NCI-H2107 (cell line): Measurements from ENCODE around the gene DCHS2.

Experiments
- DNase-seq: peaks from one replicate; lab custom pipeline; 2025; lab: John Stamatoyannopoulos, UW

Gene DCHS2

DNA sequence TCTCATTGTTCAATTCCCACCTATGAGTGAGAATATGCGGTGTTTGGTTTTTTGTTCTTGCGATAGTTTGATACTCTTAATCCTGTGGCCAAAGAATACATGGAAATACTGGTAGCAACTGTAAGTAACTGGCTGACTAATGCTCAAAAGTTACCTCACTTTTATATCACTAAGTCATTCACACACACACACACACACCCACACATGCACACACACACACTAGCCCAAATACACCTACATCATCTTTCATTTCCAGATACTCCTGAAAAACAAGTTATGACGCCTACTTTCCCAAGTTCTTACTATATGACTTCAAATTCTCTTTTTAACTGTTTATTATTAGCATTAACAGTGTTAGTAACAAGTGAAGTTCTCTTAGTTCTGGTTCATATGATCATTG, 101.3 kb downstream of the DCHS2 start:
- no peak for DNase-seq

DNA sequence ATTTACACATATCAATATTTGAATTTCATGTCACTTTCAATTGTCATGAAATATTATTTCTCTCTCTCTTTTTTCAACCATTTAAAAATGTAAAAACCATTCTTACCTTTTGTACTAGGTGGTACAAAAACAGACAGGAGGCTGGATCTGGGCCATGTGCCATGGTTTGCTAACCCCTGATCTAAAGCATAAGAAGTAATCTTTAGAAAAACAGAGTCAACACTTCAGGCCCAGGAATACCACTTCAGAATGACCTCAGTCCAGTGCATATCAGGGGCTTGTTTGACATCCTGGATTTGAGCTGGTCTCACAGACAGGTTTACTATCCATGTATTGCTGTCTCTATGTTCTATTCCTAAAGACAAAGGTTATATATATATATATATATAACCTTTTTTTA, 102.5 kb downstream of the DCHS2 start:
- DNase-seq = no peak

DNA sequence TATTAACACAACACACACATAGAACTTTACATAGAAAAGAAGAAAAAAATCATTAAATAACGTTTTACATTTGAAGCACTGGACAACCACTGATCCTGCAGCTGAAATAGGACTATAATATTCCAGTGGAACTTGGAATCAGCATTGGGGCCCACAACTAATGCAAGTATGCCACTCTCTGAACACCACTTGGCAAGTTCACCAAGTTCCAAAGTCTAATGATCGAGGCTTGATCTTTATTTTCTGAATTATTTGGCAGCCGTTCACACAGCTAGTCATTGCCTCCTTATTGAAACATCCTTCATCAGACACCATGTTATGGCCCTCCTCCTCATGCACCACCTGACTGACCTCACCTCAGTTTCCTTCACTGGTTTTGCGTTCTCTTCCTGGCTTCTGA, 107.6 kb downstream of the DCHS2 start:
- no peak for DNase-seq

DNA sequence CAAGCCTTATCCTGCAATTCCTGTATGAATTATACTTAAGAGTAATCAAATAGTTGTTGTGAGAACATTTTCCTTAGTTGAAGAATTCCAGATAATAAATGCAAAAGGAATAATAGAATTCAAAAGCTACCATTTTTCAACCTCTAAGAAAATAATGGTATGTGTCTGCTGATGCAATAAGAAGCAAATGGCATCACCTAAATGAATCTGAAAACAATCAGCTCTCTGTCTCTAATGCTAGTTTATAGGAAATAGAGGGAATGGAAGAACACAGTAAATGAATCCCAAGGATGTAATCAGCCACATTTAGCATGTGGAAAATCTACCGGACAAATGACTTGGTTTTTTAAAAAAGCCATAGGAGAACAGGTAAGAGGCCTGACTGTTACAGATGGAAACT, 115.1 kb downstream of the DCHS2 start:
- DNase-seq = no peak

DNA sequence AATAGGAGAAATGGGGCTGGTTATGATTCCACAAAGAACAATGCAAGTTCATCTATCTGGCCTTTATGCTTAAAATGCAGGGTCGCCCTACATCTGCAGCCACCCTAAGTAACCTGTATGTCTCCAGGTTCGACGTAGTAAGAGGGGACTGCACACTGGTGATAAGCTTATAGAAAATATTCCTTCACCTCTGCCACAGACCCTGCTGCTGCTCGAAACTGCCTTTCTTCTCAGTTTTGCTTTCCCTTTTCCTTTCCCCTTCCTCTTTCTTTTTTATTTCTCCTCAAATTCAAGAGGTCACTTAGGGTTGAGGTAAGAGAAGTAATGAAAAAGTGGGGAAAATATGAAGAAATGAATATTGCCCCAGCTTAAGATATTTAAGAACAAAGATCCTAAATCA, 123.5 kb downstream of the DCHS2 start:
- DNase-seq = no peak

DNA sequence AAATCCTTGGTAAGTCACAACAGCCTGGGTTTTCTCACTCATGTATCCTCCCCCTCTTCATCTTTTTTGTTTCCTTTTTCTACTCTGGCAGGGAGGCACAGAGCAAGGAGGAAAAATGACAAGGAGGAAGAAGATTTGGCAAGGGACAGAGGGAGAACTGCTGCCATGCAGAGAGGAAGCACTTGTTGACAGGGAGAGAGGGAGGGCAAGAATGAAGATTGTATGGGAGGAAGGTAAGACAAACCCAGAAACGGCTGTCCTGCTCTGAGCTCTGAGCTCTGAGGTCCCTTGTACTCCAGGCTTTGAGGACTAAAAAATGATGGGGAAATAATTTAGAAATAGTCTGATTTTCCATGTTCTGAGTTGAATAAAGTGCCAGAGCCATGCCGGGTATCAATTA, 123.9 kb downstream of the DCHS2 start:
- no peak for DNase-seq

DNA sequence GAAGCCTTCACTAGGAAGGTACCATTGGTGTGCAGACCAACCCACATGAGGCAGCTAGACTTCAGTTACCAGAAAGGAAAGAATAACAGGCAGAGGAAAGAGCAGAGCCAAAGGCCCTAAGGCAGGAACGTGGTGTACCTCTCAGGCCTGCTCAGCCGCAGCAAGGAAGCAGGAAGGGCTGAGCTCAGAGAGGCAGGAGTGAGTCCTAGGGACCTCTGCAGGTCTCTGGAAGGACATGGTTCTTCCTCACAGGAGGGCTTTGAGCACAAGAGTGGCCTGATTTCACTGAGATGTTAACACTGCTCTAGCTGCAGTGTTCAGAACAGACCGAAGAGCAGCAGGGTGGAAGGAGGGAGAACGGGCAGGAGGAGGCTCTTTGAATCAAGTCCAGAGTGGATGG, 124.6 kb downstream of the DCHS2 start:
- DNase-seq = no peak

DNA sequence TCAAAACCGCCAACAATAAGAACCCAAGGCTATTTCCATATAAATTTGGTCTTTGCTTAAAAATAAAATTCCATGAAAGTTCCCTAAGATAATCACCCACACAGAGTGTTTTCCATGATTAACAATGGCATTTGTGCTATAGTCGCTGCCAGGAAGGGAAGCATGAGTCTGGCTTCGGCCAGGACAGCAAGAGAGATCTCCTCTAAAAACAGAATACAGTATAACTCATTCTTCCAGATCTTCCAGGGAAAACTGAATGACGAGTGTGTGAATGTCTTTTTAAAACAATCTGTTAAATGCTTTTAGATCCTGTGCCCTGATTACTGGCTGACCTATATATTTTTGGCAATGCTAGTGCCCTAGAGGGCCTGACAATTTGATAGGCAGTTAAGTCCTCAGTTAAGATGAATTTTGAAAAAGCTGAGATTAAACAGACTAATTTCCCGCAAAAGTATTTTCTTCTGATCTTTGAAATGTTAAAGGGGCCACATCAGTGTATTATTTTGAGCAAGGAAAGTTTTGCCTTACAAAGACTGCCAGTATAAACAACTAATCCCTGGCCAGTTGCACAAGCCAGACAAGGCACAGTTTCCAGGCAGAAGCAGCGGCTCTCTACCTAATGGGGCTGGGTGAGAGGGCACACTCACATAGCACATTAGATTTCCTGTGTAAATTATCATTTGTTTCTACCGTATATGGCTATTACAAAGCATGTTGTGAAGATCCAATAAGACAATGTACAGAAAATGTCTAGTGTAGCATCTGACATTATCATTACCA, 127.3 kb downstream of the DCHS2 start:
- no peak for DNase-seq

DNA sequence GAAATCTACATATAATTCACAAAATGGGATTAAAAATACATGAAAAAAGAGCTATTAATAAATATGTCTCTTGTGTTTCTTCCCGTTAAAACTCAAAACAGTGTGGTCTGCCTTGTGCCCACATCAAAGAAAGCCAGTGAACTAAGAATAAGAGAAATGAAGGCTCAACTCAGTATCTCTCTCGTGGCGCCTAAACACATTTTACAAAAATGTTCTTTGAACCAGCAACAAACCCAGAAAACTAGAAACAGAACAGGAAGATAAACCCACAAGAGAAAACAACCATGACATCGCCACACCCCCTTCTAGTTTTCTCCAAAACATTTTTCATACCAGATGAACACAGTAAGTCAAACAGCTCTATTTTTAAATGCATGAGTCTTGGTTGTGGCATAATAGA, 130.1 kb downstream of the DCHS2 start:
- no peak for DNase-seq

DNA sequence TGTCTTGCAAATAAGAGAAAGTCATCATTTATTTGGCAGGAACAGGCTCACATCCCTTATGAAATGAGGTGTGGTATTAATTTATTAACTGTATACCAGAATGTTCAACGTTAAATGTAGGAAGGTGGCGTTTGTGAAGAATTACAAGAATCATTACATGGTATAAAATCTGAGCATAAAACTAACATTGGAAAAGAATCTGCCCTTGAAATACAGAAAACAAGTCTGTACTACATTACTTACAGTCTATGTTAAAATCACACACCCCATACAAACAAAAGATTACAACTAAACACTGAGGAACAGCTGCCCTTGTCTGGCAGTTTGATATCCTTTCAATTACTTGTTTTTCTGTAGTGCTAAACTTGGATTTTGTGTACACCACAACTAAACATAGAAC, 131.1 kb downstream of the DCHS2 start:
- DNase-seq = no peak

DNA sequence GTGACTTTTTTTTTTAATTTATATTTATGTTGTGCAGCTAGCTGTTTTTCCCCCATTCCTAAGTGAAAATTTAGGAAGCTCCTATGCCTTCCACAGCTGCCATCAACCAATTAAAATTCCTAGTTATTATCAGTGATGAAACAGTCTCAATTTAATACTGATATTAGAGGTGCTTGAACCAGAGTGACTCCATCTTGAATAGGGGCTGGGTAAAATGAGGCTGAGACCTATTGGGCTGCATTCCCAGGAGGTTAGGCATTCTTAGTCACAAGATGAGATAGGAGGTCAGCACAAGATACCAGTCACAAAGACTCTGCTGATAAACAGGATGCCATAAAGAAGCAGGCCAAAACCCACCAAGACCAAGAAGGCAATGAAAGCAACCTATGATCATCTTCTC, 136.7 kb downstream of the DCHS2 start:
- DNase-seq = no peak

DNA sequence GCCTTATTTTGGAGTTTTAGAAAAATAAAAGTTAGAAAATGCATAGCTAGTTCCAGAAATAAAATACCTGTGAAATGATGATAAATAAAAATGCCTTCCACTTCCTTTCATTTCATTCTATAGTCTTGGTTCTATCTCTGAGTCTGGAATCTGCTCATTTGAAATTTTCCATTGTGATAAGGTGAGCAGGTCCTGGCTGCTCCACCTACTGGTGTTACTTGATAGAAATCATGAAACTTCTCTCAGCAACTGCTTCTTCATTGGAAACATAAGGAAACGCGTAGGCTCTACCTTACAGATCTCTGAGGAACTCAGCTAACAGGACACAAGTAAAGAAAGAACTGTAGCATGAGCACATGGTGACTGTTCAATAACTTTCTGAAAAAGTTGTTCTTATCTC, 141.8 kb downstream of the DCHS2 start:
- no peak for DNase-seq

DNA sequence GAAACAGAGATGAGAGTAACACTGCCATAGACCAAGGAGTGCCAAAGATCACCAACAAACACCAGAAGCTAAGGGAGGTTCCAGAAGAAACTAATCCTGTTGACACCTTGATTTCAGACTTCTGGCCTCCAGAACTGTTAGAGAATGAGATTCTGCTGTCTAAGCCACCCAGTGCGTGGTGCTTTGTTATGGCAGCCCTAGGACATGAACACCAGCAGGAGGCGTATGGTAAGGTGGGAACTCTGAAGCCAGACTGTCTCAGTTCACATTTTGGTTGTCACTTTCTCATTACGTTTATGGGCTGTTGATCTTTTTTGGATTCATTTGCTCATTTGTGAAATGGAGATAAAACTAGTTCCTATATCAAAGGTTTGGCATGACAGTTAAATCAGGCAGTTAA, 142.9 kb downstream of the DCHS2 start:
- no peak for DNase-seq

DNA sequence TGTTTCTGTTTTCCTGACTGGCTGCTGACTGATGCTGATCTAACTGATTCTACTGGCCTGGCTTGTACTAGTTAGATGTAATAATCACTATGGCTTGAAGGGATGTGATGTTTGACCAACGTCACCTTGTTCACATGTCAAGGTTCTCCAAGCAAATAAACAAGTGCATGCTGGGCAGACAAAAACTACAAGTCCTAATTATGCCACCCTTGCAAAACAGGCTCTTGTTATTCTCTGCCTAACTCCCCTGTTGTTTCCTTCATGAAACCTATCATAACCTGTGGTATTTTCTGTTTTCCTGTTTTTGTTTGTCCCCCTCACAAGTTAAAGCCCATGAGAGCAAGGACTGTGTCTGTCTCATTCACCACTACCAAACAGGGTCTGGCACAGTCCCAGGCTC, 146.2 kb downstream of the DCHS2 start:
- no peak for DNase-seq

DNA sequence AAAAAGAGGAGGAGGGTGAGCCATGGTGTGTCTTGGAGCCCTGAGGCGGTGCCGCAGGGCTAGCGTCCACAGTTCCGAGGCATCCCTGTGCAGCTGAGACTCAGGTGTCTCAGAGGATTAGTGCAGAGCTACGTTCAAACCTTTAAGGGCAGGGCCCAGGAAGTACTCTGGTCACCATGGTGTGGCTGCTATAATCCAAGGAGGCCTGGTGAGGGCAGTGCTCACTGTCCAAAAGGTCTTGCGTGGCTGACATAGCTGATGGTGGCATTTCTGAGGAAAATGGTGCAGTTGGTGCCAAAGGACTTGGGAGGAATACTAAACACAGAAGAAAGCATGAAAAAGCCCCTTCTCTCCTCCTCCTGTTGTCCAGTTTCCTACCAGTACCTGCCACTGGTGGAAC, 146.9 kb downstream of the DCHS2 start:
- DNase-seq = no peak

DNA sequence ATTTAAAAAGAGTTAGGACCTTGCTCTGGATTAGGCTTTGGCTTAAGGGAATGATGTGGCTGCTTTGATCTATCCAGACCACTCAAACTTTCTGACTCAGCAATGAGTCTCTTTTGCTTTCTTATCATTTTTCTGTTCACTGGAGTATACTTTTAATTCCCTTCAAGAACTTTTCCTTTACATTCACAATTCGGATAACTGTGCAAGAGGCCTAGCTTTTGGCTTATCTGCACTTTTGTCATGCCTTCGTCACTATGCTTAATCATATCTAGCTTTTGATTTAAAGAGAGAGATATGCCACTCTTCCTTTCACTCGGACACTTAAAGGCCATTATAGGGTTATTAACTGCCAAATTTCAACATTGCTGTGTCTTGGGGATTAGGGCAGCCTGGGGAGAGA, 147.9 kb downstream of the DCHS2 start:
- no peak for DNase-seq

DNA sequence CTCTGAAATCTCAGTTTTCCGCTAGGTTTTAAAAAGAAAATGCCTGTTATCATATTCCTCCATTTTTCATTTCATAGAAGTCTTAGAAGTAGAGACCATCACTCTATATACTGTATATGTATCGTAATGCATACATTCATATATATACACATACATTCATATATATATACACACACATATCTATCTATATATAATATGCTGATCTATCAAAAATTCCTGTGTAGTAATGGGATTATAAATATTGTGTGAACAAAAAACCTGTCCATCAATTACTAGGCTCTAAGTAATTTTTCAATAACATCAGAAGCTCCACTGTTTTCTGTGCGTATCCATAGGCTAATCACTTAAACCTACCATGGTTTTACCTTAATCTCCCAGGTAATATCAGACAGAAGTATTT, 150.2 kb downstream of the DCHS2 start:
- no peak for DNase-seq

DNA sequence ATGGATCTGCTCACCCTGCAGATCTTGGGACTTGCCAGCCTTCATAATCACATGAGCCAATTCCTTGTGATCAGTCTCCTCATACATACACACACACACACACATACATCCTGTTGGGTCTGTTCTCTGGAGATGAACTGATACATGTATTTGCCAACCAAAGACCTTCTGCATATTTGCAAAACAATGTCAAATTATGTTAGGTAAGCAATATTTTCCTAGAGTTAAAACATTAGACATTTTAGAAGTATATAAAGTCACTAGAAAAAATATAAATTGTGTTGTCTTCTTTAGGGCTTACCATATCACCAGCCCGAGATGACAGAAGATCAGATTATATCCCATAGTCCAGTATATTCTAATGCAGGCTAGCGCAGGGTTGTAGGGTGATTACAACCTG, 156.0 kb downstream of the DCHS2 start:
- no peak for DNase-seq

DNA sequence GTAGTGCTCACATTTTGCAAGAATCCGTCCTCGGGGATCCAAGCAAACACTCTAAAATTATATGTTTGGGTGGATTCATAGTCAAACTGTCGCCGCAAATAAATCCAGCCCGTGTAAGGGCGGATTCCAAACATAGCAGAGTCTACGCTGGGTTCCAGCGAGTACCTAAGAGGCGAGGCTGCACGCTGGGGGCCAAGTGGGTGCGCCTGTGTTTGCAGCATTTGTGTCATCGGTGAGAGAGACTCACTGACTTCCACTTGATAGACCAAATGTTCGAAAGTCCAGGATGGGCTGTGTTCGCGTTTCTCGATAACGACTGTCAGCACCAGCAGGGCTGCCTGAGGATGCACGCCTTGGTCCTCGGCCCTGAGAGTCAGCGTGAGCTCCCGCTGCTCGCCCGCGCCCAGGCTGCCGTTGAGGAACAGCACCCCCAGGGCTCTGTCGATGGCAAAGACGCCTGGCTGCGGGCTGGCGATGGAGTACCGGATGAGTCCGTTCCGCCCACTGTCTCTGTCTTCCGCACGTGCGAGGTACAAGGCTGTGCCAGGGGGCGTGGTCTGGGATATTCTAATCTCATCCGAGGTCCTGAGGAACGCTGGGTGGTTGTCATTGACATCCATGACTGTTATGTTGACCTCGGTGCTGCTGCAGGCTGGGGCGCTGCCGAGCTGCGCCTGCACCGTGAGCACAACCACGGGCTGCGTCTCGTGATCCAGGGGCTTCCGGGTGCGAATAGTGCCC, 158.7 kb downstream of the DCHS2 start:
- DNase-seq = no peak

DNA sequence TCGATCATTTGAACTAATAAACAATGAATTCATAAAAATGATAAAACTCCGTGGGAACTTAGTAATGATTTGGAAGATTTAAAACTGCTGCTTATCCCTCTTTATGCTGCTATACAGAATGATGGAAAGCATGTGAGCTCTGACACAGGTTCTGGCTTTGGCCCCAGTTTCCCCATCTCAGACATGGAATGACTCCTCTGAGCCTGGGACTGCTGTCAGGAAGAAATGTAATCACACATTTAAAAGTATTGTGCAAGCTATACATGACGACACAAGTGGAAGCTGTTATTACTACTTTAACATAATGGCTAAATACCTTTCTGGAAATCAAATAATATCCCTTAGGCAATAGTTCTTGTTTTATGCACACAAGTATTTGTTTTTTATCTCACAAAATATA, 161.7 kb downstream of the DCHS2 start:
- no peak for DNase-seq

DNA sequence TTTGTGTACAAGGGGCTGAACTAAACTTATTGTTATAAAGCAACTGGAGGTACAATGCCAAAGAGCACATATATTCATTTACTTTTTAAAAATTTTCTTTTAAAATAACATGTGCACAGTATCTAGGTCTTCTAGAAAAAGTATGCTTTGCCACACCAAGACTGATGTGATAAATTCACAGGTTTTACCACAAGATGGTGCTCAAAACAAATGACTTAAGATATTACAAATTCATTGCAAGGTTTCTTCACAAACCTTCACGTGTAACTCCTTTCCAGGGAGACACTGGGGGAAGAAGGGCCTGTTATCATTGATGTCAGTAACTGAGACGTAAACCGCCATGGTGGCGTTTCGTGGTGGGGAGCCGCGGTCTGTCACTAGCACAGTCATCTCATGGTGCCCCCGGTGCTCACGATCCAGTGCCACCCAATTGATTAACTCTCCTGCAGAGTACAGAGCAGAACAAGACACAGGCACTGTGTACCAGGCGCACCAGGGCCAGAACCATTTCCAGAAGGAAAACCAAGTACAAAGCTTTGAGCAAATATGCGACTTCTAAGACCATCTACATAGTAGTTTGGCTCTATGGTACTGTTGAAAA, 162.2 kb downstream of the DCHS2 start:
- no peak for DNase-seq

DNA sequence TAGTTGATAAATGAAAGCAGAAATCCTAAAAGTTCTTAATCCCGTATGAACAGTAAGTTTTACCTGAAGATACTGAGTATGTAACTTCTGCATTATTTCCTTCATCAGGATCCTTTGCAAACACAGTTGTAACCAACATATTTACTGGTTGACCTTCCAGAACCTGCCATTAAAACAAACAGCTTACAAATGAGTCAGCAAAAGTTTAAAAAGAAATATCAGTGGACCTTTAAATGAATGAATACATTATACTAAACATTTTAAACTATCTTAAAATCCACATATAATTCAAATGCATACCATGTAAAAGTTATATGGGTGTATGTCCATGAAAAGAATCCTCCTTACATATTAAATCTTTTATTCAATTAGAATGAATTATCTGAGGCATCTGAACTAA, 163.6 kb downstream of the DCHS2 start:
- no peak for DNase-seq

DNA sequence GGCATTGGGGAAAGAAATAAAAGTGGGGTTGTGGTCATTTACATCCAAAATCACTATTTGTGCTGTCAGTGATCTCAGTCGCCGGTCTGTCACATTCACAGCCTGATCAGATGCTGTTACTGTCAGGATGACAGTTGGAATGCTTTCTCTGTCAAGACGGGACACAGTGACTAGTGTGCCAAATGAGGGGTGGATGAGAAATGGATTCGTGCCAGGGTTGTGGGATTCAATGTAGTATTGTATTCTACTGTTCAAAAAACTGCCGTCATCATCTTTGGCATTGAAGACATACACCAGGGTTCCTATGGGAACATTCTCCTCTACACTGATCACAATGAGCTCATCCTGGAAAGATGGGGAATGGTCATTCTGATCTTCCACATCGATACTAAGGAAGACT, 171.1 kb downstream of the DCHS2 start:
- DNase-seq = no peak

DNA sequence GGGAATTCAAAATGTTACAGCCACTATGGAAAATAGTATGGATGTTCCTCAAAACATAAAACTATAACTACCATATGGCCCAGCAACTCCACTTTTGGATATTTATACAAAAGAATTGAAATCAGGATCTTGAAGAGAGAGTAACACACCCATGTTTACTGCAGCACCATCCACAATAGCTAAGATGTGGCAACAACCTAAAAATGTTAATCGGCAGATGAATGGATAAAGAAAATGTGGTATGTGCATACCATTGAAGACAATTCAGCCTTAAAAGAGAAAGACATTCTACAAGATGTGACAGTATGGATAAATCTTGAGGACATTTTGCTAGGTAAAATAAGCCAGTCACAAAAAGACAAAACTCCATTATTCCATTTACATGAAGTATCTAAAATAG, 171.9 kb downstream of the DCHS2 start:
- DNase-seq = no peak
